ENCODE measurements around the gene RGS14. TPM values are rescaled to one million over a fixed set of nuclear protein-coding genes. Genes with fewer than 3 reads are reported as not detected.

RGS14 gene, protein sequence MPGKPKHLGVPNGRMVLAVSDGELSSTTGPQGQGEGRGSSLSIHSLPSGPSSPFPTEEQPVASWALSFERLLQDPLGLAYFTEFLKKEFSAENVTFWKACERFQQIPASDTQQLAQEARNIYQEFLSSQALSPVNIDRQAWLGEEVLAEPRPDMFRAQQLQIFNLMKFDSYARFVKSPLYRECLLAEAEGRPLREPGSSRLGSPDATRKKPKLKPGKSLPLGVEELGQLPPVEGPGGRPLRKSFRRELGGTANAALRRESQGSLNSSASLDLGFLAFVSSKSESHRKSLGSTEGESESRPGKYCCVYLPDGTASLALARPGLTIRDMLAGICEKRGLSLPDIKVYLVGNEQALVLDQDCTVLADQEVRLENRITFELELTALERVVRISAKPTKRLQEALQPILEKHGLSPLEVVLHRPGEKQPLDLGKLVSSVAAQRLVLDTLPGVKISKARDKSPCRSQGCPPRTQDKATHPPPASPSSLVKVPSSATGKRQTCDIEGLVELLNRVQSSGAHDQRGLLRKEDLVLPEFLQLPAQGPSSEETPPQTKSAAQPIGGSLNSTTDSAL
- total RNA-seq (2014; rRNA removed; shearing (Covaris generic)): 28.2 and 36.5 TPM in 2 replicates

GRCh38 chr5:177357459-177358351 is at the start of gene RGS14:
Gene RGS14, plus strand, starts transcription at chr5:177357924. Its CDS starts 101 bp downstream, at chr5:177358025.
- peak; percentile 70 for DNase-seq (ENCODE audit: low spot score)

GRCh38 chr5:177308740-177309139 is 49.0 kb upstream of the RGS14 start:
- no peak for DNase-seq (ENCODE audit: low spot score)

DNA sequence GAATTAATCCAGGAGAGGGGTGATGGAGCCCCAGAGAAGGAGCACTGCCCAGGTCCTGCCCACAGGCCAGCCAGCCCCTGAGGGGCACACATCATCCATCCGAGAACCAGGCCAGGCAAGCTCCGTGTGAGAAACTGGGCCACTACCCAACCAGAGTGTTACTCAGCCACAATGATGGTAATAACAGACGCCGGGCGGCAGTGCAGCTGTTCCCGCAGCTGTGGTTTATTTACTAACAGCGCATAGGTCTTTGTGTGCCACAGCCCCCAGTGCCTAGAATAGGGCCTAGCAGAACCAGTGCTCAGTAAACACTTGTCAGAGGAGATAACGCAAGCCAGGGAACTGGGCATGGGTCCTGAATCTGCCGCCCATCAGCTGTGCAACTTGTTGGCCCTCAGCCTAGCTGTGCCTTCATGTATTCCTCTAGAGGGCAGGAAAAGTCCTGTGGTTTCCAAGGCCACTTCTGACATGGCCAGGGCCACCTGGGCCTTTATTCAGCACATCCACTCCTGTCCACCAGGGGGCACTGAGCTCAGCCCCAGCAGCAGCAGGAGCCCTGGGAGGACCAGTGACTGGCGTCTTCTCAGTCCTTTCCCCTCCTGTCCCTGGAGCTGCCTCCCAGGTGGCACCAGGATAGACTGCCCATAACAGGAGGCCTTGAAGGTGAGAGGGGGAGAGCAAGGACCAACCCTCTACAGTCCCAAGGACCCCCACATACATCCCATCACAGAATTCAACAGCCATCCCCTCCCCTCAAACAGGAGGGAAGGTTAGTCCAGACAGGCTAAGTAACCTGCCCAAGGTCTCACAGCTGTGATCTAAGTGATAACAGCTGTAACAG is 48.2 kb upstream of the RGS14 start:
- peak; percentile 75 for DNase-seq (ENCODE audit: low spot score)

DNA sequence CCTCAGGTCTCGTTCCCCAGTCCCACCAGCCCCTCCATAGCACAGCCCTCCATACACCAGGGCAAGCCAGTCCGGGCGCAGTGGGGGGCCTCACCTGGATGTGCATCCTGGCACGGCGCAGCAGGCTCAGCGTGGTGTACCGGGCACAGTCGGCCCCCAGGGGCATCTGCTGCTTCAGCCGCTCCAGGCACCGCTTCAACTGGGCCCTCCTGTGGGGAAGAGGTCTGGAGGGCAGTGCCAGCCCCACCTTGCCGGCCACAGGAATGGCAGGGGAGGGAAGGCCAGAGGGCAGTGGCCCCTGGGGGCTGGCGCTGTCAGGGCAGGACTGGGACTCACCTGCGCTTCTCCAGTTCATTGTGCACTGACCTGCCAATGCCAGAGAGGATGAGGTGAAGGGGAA is 47.4 kb upstream of the RGS14 start:
- no peak for DNase-seq (ENCODE audit: low spot score)

DNA sequence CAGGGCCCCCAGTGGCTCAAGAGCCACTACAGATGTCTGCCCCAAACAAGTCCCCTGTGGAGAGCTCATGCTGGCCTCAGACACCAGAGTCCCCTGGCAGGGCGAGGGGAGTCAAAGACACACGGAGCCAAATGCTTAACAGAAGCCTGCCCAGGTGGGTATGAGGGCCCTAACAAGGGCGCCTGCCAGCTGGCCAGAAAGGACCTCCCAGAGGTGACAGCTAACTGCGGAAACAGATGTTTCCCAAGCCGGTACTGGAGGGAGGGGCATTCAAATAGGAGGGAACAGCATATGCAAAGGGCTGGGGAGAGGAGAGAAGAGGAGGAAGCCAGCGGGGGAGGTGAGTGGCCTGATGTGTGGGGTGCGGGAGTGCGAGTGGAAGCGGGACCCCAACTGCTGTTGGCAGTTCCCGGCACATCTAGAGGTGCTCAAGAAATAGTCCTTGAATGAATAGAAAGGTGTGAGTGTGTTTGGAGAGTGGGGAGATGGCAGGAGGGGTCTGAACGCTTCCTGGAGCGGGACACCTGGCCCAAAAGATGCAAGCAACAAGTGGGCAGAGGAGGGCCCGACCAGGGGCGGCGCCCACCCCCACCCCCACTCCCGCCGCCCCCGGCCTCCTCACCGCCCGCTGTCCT is 46.9 kb upstream of the RGS14 start:
- peak; percentile 54 for DNase-seq (ENCODE audit: low spot score)

DNA sequence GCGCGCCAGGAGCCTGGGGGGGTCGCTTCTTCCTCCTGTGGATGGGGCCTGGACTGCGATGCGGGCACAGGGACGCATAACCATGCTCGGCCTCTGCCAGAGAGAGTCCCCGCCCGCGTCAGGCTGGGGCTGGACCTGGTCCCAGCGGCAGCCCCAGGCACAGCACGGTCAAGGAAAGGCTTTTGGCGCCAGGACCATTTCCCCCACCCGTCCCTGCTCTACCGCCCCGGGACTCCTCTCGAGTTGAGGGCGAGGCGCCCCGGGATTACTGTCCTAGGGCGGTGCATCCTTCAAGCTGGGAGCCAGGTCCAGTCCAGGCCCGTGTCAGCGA is 46.4 kb upstream of the RGS14 start:
- no peak for DNase-seq (ENCODE audit: low spot score)

- peak; percentile 97 for DNase-seq (ENCODE audit: low spot score)
These were observed 45.7 kb upstream of the RGS14 start, which contains the start of gene MXD3 for GRCh38 chr5:177311723-177312648. Gene MXD3, minus strand, starts transcription at chr5:177311898. Its CDS starts 68 bp downstream, at chr5:177311830.

DNA sequence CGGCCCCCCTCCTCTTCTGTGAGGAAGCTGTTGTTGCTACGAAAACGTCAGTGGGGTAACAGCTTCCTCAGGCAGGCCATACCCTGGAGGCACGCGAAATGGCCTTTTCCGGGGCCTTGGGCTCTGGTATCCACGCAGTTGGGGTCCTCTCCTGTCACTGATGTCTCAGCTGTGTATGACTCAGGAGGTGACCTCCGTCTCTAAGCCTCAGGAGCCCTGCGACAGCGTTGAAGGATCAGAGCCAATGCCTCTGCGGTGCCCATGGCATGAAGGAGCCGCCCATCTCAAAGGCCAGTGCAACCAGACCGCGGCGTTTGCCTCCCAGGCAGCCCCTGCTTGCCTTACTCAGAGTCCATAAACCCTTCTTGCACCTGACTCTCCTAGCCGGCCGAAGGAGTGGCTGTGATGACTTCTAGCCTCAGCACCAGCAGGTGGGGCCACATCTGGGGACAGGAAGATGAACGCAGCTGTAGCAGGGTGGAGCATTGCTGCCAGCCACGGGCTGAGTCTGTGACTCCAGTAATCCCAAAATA is 45.0 kb upstream of the RGS14 start:
- DNase-seq (ENCODE audit: low spot score): peak; percentile 75

DNA sequence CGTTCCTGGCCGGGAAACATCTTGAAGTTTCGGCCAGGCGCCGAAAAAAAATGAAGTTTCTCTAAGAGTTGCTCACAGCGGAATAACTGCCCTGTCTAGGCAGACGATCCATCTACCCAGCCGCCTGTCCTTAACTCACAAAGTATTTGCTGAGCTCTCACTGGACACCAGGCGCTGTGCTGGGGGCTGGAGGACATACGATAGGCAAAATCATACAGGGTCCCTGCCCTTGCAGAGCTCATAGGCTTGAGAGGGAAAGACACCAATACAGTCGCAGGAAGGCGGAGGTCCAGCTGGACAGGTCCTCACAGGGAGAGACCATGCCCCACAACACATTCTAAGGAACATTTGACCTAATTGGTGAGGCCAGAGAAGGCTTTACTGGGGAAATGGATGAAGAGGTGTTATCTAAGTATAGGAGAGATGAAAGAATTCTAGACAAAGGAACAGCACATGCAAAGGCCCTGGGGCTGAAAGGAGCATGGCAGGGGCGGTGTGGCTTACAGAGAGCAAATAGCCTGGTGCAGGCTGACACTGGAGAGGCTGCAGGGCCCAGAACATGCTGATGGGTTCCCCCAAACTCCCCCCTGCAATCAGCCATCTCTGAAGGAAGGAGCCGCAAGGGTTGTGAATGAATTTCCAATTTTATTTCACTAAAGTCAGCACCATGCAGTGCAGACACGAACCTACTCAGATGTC is 44.0 kb upstream of the RGS14 start:
- no peak for DNase-seq (ENCODE audit: low spot score)

- no peak for DNase-seq (ENCODE audit: low spot score)
These were observed 43.1 kb upstream of the RGS14 start for GRCh38 chr5:177314376-177315342.

DNA sequence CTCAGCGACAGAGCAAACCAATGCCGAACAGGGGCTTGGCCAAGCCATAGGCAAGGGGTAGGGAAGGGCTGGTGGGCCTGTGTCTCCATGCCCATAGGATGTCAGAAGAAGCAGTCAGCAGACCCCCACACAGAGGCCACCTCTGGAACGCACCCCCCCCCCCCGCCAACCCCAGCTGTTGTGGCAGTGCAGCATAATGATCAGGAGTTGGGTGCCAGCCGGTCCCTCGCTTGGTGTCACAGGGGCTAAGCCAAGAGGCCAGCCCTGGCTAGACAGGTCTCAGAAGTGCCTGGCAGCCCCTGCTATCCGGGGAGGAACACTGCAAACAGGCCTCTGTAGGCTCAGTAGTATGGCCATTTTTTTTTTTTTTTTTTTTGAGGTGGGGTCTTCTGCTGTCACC is 42.3 kb upstream of the RGS14 start:
- DNase-seq (ENCODE audit: low spot score): no peak

DNA sequence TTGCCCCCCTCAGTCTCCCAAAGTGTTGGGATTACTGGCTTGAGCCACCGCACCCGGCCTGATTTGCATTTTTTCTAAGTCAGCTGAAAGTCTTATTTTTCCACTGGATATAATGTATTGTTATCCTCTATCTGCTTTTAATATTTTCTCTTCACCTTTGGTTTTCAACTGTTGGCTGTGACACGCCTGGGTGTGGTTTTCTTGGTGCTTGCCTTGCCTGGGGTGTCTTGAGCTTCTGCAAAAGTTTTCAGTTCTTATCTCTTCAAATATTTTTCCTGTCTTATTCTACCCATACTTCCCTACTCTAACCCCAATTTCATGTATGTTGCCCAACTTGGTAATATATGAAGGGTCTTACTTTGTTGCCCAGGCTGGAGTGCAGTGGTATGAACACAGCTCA is 41.7 kb upstream of the RGS14 start:
- no peak for DNase-seq (ENCODE audit: low spot score)

GRCh38 chr5:177317959-177318377 is 39.8 kb upstream of the RGS14 start:
- peak; percentile 70 for DNase-seq (ENCODE audit: low spot score)

GRCh38 chr5:177319913-177320588 is 37.7 kb upstream of the RGS14 start:
- DNase-seq (ENCODE audit: low spot score): no peak

DNA sequence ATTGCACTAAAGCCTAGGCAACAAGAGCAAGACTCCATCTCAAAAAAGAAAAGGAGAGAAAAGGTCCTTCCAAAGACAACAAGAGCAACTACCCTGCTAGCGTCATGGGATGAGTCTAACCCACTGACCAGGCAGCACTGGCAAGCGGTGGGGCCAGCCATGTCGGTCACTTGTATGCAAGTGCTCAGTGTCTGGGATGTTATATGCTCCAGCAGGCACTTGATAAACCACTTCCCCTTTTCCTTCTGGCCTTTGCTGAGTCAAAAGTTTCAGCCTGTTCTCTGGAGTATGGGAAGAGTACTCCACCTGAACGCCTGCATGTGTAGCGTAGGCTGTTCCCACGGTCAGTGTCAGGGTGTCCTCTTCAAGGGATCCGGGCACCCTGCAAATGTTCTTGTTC is 36.8 kb upstream of the RGS14 start:
- no peak for DNase-seq (ENCODE audit: low spot score)

GRCh38 chr5:177325868-177326381 is 31.8 kb upstream of the RGS14 start:
- no peak for DNase-seq (ENCODE audit: low spot score)

Data from A172 (cell line).